Esophagus muscularis mucosa (tissue), 4 donors: Measurements from ENCODE around the gene LHFPL2.

Experiments used
- EP300 ChIP-seq: sonication (generic); formaldehyde crosslinking; IDR thresholded peaks from one replicate; pipeline ENCODE4 v1.6.1; 2017; ENCODE audit warnings: antibody characterized with exemption
- POLR2A ChIP-seq: fragments of 450-650 bp; IDR thresholded peaks from one replicate; pipeline ENCODE4 v1.6.1; 2017; ENCODE audit warnings: antibody characterized with exemption, moderate library complexity, mild to moderate bottlenecking, low read depth
- POLR2AphosphoS5 ChIP-seq, 2 donors: sonication (generic); formaldehyde crosslinking; IDR thresholded peaks; one replicate each; pipeline ENCODE4 v1.6.1; 2017; ENCODE audit warnings: antibody characterized with exemption in 2 of 2
- TF ChIP-seq, protein P1 (sequence below), 3 experiments: fragments of 200-600 bp in 2 of 3; fragments of 450-650 bp in 1 of 3; sonication (generic) in 2 of 3; IDR thresholded peaks; one replicate each; pipeline ENCODE4 v1.5.1; 2017 to 2019; ENCODE audit warnings: antibody characterized with exemption in 3 of 3, mild to moderate bottlenecking in 2 of 3, moderate library complexity in 1 of 3

DNA sequence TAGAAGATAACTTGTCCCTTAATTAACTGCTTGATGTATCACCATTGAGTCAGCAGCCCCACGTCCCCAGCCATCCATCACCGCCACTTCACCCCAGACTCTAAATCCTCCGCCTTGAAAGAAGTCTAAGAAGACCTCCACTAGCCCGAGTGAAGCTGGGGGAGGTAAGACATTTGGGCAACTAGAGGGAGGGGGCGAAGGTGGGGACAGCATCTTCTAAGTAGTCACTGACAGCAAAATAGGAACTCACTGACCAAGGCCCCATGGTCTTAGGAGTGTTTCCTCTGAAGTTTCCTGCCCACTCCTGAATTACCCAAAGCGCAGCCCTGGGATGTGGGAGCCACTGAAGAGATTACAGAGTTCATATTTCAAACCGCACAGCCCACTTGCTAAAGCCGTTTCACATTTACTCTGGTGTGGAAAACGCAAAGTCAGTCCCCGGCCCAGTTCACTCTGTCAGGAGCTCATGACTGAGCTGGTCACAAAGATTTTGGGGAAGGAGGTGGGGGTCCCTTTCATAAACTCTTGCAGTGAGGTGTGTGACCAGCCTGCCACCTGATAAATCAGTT is 107.4 kb downstream of the LHFPL2 start:
- no peak for TF ChIP-seq POLR2A
- TF ChIP-seq, protein P1, sequence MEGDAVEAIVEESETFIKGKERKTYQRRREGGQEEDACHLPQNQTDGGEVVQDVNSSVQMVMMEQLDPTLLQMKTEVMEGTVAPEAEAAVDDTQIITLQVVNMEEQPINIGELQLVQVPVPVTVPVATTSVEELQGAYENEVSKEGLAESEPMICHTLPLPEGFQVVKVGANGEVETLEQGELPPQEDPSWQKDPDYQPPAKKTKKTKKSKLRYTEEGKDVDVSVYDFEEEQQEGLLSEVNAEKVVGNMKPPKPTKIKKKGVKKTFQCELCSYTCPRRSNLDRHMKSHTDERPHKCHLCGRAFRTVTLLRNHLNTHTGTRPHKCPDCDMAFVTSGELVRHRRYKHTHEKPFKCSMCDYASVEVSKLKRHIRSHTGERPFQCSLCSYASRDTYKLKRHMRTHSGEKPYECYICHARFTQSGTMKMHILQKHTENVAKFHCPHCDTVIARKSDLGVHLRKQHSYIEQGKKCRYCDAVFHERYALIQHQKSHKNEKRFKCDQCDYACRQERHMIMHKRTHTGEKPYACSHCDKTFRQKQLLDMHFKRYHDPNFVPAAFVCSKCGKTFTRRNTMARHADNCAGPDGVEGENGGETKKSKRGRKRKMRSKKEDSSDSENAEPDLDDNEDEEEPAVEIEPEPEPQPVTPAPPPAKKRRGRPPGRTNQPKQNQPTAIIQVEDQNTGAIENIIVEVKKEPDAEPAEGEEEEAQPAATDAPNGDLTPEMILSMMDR (IDR thresholded peaks at IDR 0.05), result no peak
- TF ChIP-seq EP300, result no peak
- no peak for TF ChIP-seq POLR2AphosphoS5 (IDR thresholded peaks at IDR 0.05)
